Measurements from ENCODE around the gene ASGR2.
"Not testable (repeated sequence)": the region's sequence is repeated elsewhere in the genome, so short reads cannot be mapped to it uniquely, and the experiment has no call there.

ASGR2 gene

DNA sequence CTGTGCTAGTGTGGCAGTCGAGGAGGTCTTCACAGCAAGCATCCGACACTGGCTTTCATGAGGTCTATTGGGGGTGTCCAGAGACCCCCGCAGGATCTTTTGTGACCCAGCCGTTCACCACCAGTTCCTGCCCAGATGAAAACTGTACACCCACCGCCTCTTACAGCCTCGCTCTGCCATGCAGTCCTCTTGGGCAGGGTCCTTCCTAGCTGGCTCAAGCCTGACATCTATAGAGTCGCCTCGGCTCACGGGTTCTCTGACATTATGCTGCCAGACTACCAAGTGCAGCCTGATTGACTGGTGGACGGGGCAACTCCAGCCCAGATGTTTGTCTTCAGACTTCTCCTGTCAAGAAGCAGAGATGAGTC, 20.0 kb downstream of the ASGR2 start:
- Histone ChIP-seq H3K27me3 (peaks cover 20% of the 10 kb centered on the region), H3K9me3 (no peaks in the 10 kb centered on the region), H3K36me3 (no peaks in the 10 kb centered on the region), H3K4me3 (ENCODE audit: low read depth, low read length) (no peak overlapping the region), H3K4me1 (no peaks in the 10 kb centered on the region)
- no peak for DNase-seq
- TF ChIP-seq, protein P1, sequence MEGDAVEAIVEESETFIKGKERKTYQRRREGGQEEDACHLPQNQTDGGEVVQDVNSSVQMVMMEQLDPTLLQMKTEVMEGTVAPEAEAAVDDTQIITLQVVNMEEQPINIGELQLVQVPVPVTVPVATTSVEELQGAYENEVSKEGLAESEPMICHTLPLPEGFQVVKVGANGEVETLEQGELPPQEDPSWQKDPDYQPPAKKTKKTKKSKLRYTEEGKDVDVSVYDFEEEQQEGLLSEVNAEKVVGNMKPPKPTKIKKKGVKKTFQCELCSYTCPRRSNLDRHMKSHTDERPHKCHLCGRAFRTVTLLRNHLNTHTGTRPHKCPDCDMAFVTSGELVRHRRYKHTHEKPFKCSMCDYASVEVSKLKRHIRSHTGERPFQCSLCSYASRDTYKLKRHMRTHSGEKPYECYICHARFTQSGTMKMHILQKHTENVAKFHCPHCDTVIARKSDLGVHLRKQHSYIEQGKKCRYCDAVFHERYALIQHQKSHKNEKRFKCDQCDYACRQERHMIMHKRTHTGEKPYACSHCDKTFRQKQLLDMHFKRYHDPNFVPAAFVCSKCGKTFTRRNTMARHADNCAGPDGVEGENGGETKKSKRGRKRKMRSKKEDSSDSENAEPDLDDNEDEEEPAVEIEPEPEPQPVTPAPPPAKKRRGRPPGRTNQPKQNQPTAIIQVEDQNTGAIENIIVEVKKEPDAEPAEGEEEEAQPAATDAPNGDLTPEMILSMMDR (IDR thresholded peaks at IDR 0.05; ENCODE audit: low read depth, low read length) = no peak

DNA sequence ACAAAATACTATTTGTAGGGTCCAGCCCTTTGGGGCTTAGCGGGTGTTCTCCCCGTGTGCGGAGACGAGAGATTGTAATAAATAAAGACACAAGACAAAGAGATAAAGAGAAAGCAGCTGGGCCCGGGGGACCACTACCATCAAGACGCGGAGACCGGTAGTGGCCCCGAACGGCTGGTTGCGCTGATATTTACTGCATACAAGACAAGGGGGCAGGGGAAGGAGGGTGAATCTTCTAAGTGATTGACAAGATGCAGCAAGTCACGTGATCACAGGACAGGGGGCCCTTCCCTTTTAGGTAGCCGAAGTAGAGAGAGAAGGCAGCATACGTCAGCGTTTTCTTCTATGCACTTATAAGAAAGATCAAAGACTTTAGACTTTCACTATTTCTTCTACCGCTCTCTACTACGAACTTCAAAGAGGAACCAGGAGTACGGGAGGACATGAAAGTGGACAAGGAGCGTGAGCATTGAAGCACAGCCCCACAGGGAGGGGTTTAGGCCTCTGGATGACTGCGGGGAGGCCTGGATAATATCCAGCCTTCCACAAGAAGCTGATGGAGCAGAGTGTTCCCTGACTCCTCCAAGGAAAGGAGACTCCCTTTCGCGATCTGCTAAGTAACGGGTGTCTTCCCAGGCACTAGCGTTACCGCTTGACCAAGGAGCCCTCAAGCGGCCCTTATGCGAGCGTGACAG, 23.2 kb downstream of the ASGR2 start:
- not testable (repeated sequence) for H3K4me3 ChIP-seq (ENCODE audit: low read depth, low read length)

DNA sequence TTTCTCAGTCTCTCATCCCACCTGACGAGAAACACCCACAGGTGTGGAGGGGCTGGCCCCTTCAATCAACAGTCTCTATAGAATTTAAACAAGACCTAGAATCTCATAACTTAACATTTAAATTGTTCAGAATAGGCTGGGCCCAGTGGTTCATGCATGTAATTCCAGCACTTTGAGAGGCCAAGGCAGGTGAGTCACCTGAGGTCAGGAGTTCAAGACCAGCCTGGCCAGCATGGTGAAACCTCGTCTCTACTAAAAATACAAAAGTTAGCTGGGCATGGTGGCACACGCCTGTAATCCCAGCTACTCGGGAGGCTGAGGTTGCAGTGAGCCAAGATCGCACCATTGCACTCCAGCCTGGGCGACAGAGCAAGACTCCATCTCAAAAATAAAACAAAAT, 25.1 kb downstream of the ASGR2 start:
- H3K36me3 ChIP-seq; H3K4me1 ChIP-seq; H3K9me3 ChIP-seq; H3K27me3 ChIP-seq; H3K4me3 ChIP-seq (ENCODE audit: low read depth, low read length); DNase-seq: not testable (repeated sequence)

More for the DNA sequence above, 23.2 kb downstream of the ASGR2 start:
- not testable (repeated sequence) for H3K9me3 ChIP-seq, DNase-seq, H3K36me3 ChIP-seq, H3K4me1 ChIP-seq
- peaks cover 10% of the 10 kb centered on the region; the same call in 1 of the 2 replicates for H3K27me3 ChIP-seq

DNA sequence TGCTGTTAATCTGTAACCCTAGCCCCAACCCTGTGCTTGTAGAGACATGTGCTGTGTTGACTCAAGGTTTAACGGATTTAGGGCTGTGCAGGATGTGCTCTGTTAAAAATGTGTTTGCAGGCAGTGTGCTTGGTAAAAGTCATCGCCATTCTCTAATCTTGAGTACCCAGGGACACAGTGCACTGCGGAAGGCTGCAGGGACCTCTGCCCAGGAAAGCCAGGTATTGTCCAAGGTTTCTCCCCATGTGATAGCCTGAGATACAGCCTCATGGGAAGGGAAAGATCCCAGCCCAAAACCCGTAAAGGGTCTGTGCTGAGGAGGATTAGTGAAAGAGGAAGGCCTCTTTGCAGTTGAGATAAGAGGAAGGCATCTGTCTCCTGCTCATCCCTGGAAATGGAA, 26.2 kb downstream of the ASGR2 start:
- H3K4me1 ChIP-seq; H3K9me3 ChIP-seq; H3K4me3 ChIP-seq (ENCODE audit: low read depth, low read length); H3K27me3 ChIP-seq; DNase-seq; H3K36me3 ChIP-seq: not testable (repeated sequence)

DNA sequence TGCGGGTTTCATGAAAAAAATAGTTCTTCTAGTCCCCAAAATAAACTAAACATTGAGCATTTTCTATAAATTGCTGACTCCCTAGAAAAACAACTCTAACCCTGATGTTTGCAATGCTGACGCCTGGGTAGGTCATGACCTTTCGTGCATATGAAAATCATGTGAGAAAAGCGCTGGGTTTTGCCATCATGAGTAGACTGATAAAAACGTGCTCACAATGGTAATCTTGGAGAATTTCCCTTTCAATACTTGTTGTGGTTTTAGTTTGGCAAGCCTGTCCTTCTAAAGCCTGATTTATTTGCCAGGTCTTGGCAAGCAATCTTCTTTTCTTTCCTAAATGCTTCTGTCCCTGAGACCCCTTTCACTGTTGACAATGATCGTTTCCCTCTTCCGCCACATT, 30.5 kb downstream of the ASGR2 start:
- Histone ChIP-seq H3K9me3 (no peaks in the 10 kb centered on the region), H3K4me1 (no peaks in the 10 kb centered on the region), H3K4me3 (ENCODE audit: low read depth, low read length) (no peak overlapping the region), H3K36me3 (no peaks in the 10 kb centered on the region), H3K27me3 (no peaks in the 10 kb centered on the region)
- TF ChIP-seq, protein P1 (IDR thresholded peaks at IDR 0.05; ENCODE audit: low read depth, low read length) = no peak
- no peak for DNase-seq

DNA sequence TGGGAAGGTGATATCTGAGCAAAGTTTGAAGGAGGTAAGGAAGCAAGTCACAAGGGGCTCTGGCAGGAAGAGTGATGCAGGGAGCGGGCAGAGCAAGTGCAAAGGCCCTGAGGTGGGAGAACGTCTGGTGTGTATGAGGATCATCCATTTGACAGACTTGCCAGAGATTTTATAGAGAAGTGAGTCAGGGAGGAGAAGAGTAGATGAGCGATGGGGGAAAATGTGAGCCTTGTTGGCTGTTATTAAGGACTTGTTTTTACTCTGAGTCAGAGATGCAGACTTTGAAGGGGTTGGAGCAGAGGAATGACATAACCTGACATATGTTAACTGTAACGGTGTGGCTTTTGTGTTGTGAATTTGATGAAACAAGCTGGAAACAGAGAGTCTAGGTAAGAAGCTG, 31.0 kb downstream of the ASGR2 start:
- Histone ChIP-seq H3K9me3 (no peaks in the 10 kb centered on the region), H3K27me3 (no peaks in the 10 kb centered on the region), H3K36me3 (no peaks in the 10 kb centered on the region), H3K4me3 (ENCODE audit: low read depth, low read length) (no peak overlapping the region), H3K4me1 (no peaks in the 10 kb centered on the region)
- DNase-seq = no peak
- TF ChIP-seq, protein P1 (IDR thresholded peaks at IDR 0.05; ENCODE audit: low read depth, low read length) = no peak

DNA sequence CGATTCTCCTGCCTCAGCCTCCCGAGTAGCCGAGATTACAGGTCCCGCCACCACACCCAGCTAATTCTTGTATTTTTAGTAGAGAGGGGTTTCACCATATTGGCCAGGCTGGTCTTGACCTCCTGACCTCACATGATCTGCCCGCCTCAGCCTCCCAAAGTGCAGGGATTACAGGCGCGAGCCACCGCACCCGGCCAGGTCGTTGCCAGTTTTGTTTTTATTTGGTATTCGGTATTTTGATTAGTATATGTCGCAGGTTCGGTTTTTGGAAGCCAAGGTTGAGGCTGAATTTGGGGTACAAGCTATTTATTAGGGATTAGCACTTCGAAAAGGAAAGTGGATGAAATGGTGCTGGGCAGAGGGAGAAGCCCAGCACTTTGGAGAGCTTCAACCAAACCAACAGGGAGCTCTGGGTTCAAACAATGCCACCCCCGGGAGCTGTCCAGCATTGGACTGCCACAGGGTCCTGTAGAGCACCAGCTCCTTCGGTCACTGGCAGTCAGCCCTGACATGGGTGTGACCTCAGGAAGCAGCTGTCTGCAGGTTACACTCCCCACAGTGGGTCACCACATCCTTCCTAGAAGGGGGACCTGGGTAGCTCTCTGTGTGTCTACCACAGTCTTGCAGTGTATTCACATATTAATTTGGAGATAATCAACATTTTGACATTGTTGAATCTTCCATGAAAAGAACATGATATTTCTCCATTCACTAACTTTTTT, 33.1 kb downstream of the ASGR2 start:
- H3K9me3 ChIP-seq = no peaks in the 10 kb centered on the region
- DNase-seq = no peak
- H3K36me3 ChIP-seq = no peaks in the 10 kb centered on the region
- H3K4me3 ChIP-seq (ENCODE audit: low read depth, low read length) = no peak overlapping the region
- H3K4me1 ChIP-seq = no peaks in the 10 kb centered on the region
- H3K27me3 ChIP-seq = no peaks in the 10 kb centered on the region
- TF ChIP-seq, protein P1 (IDR thresholded peaks at IDR 0.05; ENCODE audit: low read depth, low read length) = no peak
